CD4-positive, alpha-beta memory T cell (primary cell): ENCODE results near the gene BSG. TPM values are rescaled to one million over a fixed set of nuclear protein-coding genes. Genes with fewer than 3 reads are reported as not detected.

ENCODE experiments used
- CTCF ChIA-PET: fragments of 350-600 bp; sonication (Branson Sonifier 250); formaldehyde crosslinking; loops from one replicate; lab custom pipeline; 2021; ENCODE audit warnings: inconsistent platforms; ENCODE audit not compliant: partially characterized antibody; lab: Charles Lee
- POLR2A ChIA-PET: fragments of 350-600 bp; sonication (Branson Sonifier 250); formaldehyde crosslinking; loops from one replicate; lab custom pipeline; 2021; ENCODE audit not compliant: partially characterized antibody; lab: Charles Lee
- DNase-seq, 5 donors: peaks; one replicate each; pipeline versions ENCODE4 v3.0.0 to v3.0.0-alpha.2; 2020 to 2022; ENCODE audit warnings: mixed read lengths in 1 of 5
- H3K27ac ChIP-seq: one replicate; pipeline ENCODE4 v1.7.0; 2013; ENCODE audit warnings: low read depth, low read length
- H3K27me3 ChIP-seq: 2 replicates; pipeline ENCODE4 v1.7.0; 2013; ENCODE audit warnings: mild to moderate bottlenecking, low read length, moderate library complexity; ENCODE audit not compliant: insufficient read depth
- H3K36me3 ChIP-seq: 2 replicates; pipeline ENCODE4 v1.7.0; 2013; ENCODE audit warnings: mild to moderate bottlenecking, low read length, moderate library complexity; ENCODE audit not compliant: insufficient read depth
- H3K4me1 ChIP-seq: 2 replicates; pipeline ENCODE4 v1.7.0; 2013; ENCODE audit warnings: mild to moderate bottlenecking, low read length, moderate library complexity; ENCODE audit not compliant: insufficient read depth
- H3K4me3 ChIP-seq, 2 donors: one replicate each; pipeline ENCODE4 v1.7.0; 2013; ENCODE audit warnings: low read length in 2 of 2, mild to moderate bottlenecking in 1 of 2
- H3K9me3 ChIP-seq, 2 donors: one replicate each; pipeline ENCODE4 v1.7.0; 2013; ENCODE audit warnings: low read length in 2 of 2, control low read depth in 1 of 2; ENCODE audit not compliant: control insufficient read depth in 1 of 2
- H3K27ac Mint-ChIP-seq, 7 donors: one replicate each; pipeline ENCODE4 v1.8.0; 2020 to 2021; ENCODE audit warnings: mixed read lengths in 7 of 7, mild to moderate bottlenecking in 6 of 7, inconsistent platforms in 3 of 7, moderate library complexity in 3 of 7
- H3K27me3 Mint-ChIP-seq, 2 donors: one replicate each; pipeline ENCODE4 v1.8.0; 2020 to 2021; ENCODE audit warnings: mixed read lengths in 2 of 2
- H3K36me3 Mint-ChIP-seq, 2 donors: one replicate each; pipeline ENCODE4 v1.8.0; 2020 to 2021; ENCODE audit warnings: mixed read lengths in 2 of 2, inconsistent platforms in 1 of 2, mild to moderate bottlenecking in 1 of 2
- H3K4me1 Mint-ChIP-seq, 4 donors: one replicate each; pipeline ENCODE4 v1.8.0; 2020 to 2021; ENCODE audit warnings: mixed read lengths in 4 of 4, mild to moderate bottlenecking in 1 of 4
- H3K4me3 Mint-ChIP-seq, 8 donors: one replicate each; pipeline ENCODE4 v1.8.0; 2020 to 2021; ENCODE audit warnings: mixed read lengths in 8 of 8, mild to moderate bottlenecking in 7 of 8, moderate library complexity in 6 of 8, inconsistent platforms in 3 of 8
- H3K9me3 Mint-ChIP-seq, 8 donors: one replicate each; pipeline ENCODE4 v1.8.0; 2020 to 2021; ENCODE audit warnings: mixed read lengths in 8 of 8, mild to moderate bottlenecking in 5 of 8, inconsistent platforms in 3 of 8, moderate library complexity in 1 of 8
- intact Hi-C: fragments of 100-400 bp; cut with micrococcal nuclease; formaldehyde crosslinking; loops from one replicate; pipeline ENCODE4 v1.15.1; 2023
- polyA plus RNA-seq, 2 donors: library from polyadenylated mRNA; unstranded; fragments of 300-500 nt; fragmentation: Illumina TruSeq; gene quantifications; one replicate each; pipeline ENCODE4 v1.2.3, GENCODE V29; 2021
- total RNA-seq, 2 experiments: library from RNA; stranded (reverse); gene quantifications; one replicate each; pipeline ENCODE4 v1.2.3, GENCODE V29; 2021

Gene BSG
- total and polyA plus RNA-seq, 4 experiments from 2014 or later: 150 to 346 (median 241) TPM

- H3K27ac Mint-ChIP-seq: peak overlapping the region in 1 of 7 donors; percentile 78
- no peak overlapping the region for H3K27ac ChIP-seq
- H3K4me3 ChIP-seq: no peak overlapping the region
- H3K36me3 ChIP-seq: no peaks in the 10 kb centered on the region
- ChIA-PET CTCF (interaction anchor here (1.2 kb wide), 1 partner anchor 10 kb away, joined by 4 read pairs; no protein-coding TSS in a partner anchor), POLR2A (interaction anchor here (1.1 kb wide), 1 partner anchor 16 kb away, joined by 3 read pairs; no protein-coding TSS in a partner anchor)
- no peaks in the 10 kb centered on the region for H3K9me3 Mint-ChIP-seq
- no peak overlapping the region for H3K4me3 Mint-ChIP-seq
- H3K4me1 ChIP-seq: peaks cover under 1% of the 10 kb centered on the region
- H3K27me3 ChIP-seq: no peaks in the 10 kb centered on the region
- H3K27me3 Mint-ChIP-seq: peaks cover 3 to 7% of the 10 kb centered on the region in 2 donors
- peaks cover 0 to 4% (median 0%) of the 10 kb centered on the region in 4 donors for H3K4me1 Mint-ChIP-seq
- no peaks in the 10 kb centered on the region for H3K9me3 ChIP-seq
- no peak for DNase-seq
- intact Hi-C loops: no loop called here
- H3K36me3 Mint-ChIP-seq: no peaks in the 10 kb centered on the region
These were observed 22.0 kb downstream of the BSG start for GRCh38 chr19:594265-594870.

GRCh38 chr19:595326-596262 lies 23.2 kb downstream of the BSG start:
- CTCF ChIA-PET: no interaction called here
- Histone ChIP-seq H3K4me1 (no peaks in the 10 kb centered on the region), H3K36me3 (no peaks in the 10 kb centered on the region), H3K27ac (no peak overlapping the region), H3K27me3 (no peaks in the 10 kb centered on the region), H3K4me3 (no peak overlapping the region), H3K9me3 (no peaks in the 10 kb centered on the region)
- H3K9me3 Mint-ChIP-seq: no peaks in the 10 kb centered on the region
- H3K4me3 Mint-ChIP-seq: peak overlapping the region in 1 of 8 donors; percentile 30
- H3K36me3 Mint-ChIP-seq: no peaks in the 10 kb centered on the region
- intact Hi-C loops: no loop called here
- no peak overlapping the region for H3K27ac Mint-ChIP-seq
- peaks cover 0 to 4% (median 0%) of the 10 kb centered on the region in 4 donors for H3K4me1 Mint-ChIP-seq
- POLR2A ChIA-PET: no interaction called here
- H3K27me3 Mint-ChIP-seq: peaks cover 2 to 5% of the 10 kb centered on the region in 2 donors
- DNase-seq: no peak

GRCh38 chr19:596263-596655 lies 23.9 kb downstream of the BSG start:
- H3K9me3 ChIP-seq: no peaks in the 10 kb centered on the region
- no peak overlapping the region for H3K27ac Mint-ChIP-seq
- H3K27me3 ChIP-seq: no peaks in the 10 kb centered on the region
- H3K27ac ChIP-seq: no peak overlapping the region
- no peaks in the 10 kb centered on the region for H3K36me3 Mint-ChIP-seq
- H3K4me3 ChIP-seq: no peak overlapping the region
- no peaks in the 10 kb centered on the region for H3K4me1 ChIP-seq
- H3K27me3 Mint-ChIP-seq: peaks cover 1 to 5% of the 10 kb centered on the region in 2 donors
- intact Hi-C loops: no loop called here
- ChIA-PET POLR2A (no interaction called here), CTCF (no interaction called here)
- H3K4me1 Mint-ChIP-seq: peaks cover 0 to 2% (median 0%) of the 10 kb centered on the region in 4 donors
- no peak overlapping the region for H3K4me3 Mint-ChIP-seq
- no peaks in the 10 kb centered on the region for H3K36me3 ChIP-seq
- no peak for DNase-seq
- H3K9me3 Mint-ChIP-seq: peaks cover 0 to 6% (median 0%) of the 10 kb centered on the region in 8 donors

GRCh38 chr19:597406-598315 lies 25.3 kb downstream of the BSG start:
- H3K9me3 ChIP-seq: no peaks in the 10 kb centered on the region
- Mint-ChIP-seq H3K4me3 (no peak overlapping the region), H3K27me3 (peaks cover 0 to 5% of the 10 kb centered on the region in 2 donors), H3K36me3 (no peaks in the 10 kb centered on the region), H3K9me3 (peaks cover 0 to 9% (median 0%) of the 10 kb centered on the region in 8 donors), H3K27ac (peak overlapping the region in 1 of 7 donors; percentile 54), H3K4me1 (no peaks in the 10 kb centered on the region)
- DNase-seq: no peak
- H3K4me1 ChIP-seq: no peaks in the 10 kb centered on the region
- intact Hi-C loops: no loop called here
- no peaks in the 10 kb centered on the region for H3K36me3 ChIP-seq
- CTCF ChIA-PET: no interaction called here
- no peaks in the 10 kb centered on the region for H3K27me3 ChIP-seq
- no peak overlapping the region for H3K4me3 ChIP-seq
- no peak overlapping the region for H3K27ac ChIP-seq
- POLR2A ChIA-PET: no interaction called here

GRCh38 chr19:601310-601709 lies 28.9 kb downstream of the BSG start:
- CTCF ChIA-PET: no interaction called here
- Histone ChIP-seq H3K9me3 (no peaks in the 10 kb centered on the region), H3K27me3 (no peaks in the 10 kb centered on the region), H3K27ac (no peak overlapping the region), H3K36me3 (no peaks in the 10 kb centered on the region), H3K4me1 (no peaks in the 10 kb centered on the region), H3K4me3 (no peak overlapping the region)
- POLR2A ChIA-PET: no interaction called here
- DNase-seq: no peak
- Mint-ChIP-seq H3K27me3 (no peaks in the 10 kb centered on the region), H3K4me1 (no peaks in the 10 kb centered on the region), H3K9me3 (peaks cover 0 to 9% (median 0%) of the 10 kb centered on the region in 8 donors), H3K27ac (peak overlapping the region in 1 of 7 donors; percentile 55), H3K36me3 (no peaks in the 10 kb centered on the region), H3K4me3 (no peak overlapping the region)
- intact Hi-C loops: no loop called here

GRCh38 chr19:601790-602189 lies 29.4 kb downstream of the BSG start:
- no peak for DNase-seq
- Mint-ChIP-seq H3K27ac (no peak overlapping the region), H3K4me3 (no peak overlapping the region), H3K36me3 (no peaks in the 10 kb centered on the region), H3K4me1 (no peaks in the 10 kb centered on the region), H3K27me3 (no peaks in the 10 kb centered on the region), H3K9me3 (peaks cover 0 to 9% (median 0%) of the 10 kb centered on the region in 8 donors)
- no peak overlapping the region for H3K27ac ChIP-seq
- no peaks in the 10 kb centered on the region for H3K27me3 ChIP-seq
- no peaks in the 10 kb centered on the region for H3K4me1 ChIP-seq
- CTCF ChIA-PET: no interaction called here
- no peaks in the 10 kb centered on the region for H3K9me3 ChIP-seq
- no peaks in the 10 kb centered on the region for H3K36me3 ChIP-seq
- POLR2A ChIA-PET: no interaction called here
- intact Hi-C loops: no loop called here
- H3K4me3 ChIP-seq: no peak overlapping the region
